WTC11 (cell line): ENCODE measurements around the gene EXOSC7. TPM values are rescaled to one million over a fixed set of nuclear protein-coding genes. Genes with fewer than 3 reads are reported as not detected.

ENCODE experiments used
- ATAC-seq: fragments of 200-7000 bp; cut with Tn5 transposase; 2 replicates; pipeline ENCODE4 v1.10.0; 2021; ENCODE audit warnings: mild to moderate bottlenecking, moderate library complexity
- CTCF ChIA-PET: fragments of 300-600 bp; sonication (Branson Sonifier 250); formaldehyde crosslinking; loops from one replicate; lab custom pipeline; 2021; ENCODE audit warnings: antibody characterized with exemption; lab: Charles Lee
- POLR2A ChIA-PET: fragments of 350-600 bp; sonication (Branson Sonifier 250); formaldehyde crosslinking; loops from one replicate; lab custom pipeline; 2021; ENCODE audit warnings: antibody characterized with exemption; lab: Charles Lee
- DNase-seq: peaks from one replicate; pipeline ENCODE4 v3.0.0; 2021; ENCODE audit warnings: low spot score
- H3K27ac Mint-ChIP-seq: 2 replicates; pipeline ENCODE4 v1.8.0; 2021; ENCODE audit warnings: mixed read lengths
- H3K27me3 Mint-ChIP-seq: 2 replicates; pipeline ENCODE4 v1.8.0; 2021; ENCODE audit warnings: low read depth, mild to moderate bottlenecking, moderate library complexity, mixed read lengths
- H3K36me3 Mint-ChIP-seq: 2 replicates; pipeline ENCODE4 v1.8.0; 2021; ENCODE audit warnings: mixed read lengths
- H3K4me1 Mint-ChIP-seq: 2 replicates; pipeline ENCODE4 v1.8.0; 2022; ENCODE audit warnings: mixed read lengths
- H3K4me3 Mint-ChIP-seq: 2 replicates; pipeline ENCODE4 v1.8.0; 2021; ENCODE audit warnings: mild to moderate bottlenecking, moderate library complexity, mixed read lengths
- H3K9me3 Mint-ChIP-seq: 2 replicates; pipeline ENCODE4 v1.8.0; 2021; ENCODE audit warnings: mixed read lengths
- ATF3 ChIP-seq: sonication (generic); formaldehyde crosslinking; conservative IDR thresholded peaks from 2 replicates; pipeline ENCODE4 v1.8.1; 2022; ENCODE audit warnings: mild to moderate bottlenecking, missing genetic modification reagents
- CDX4 ChIP-seq: fragments of 250-450 bp; sonication (Bioruptor Pico); IDR thresholded peaks from 2 replicates; pipeline ENCODE4 v1.9.0; 2021; ENCODE audit warnings: moderate library complexity, mild to moderate bottlenecking, inconsistent platforms, borderline replicate concordance
- E2F5 ChIP-seq: sonication (generic); formaldehyde crosslinking; IDR thresholded peaks from 2 replicates; pipeline ENCODE4 v1.8.1; 2022; ENCODE audit warnings: mild to moderate bottlenecking, moderate library complexity, missing genetic modification reagents
- ERG ChIP-seq: fragments of 250-450 bp; sonication (Bioruptor Pico); IDR thresholded peaks from 2 replicates; pipeline ENCODE4 v1.8.0; 2021; ENCODE audit warnings: mild to moderate bottlenecking
- FOXK1 ChIP-seq: sonication (generic); formaldehyde crosslinking; IDR thresholded peaks from 2 replicates; pipeline ENCODE4 v1.8.0; 2022; ENCODE audit warnings: mild to moderate bottlenecking, moderate library complexity, missing genetic modification reagents
- FOXP1 ChIP-seq: sonication (generic); formaldehyde crosslinking; IDR thresholded peaks from 2 replicates; pipeline ENCODE4 v1.8.0; 2022; ENCODE audit warnings: missing genetic modification reagents, mild to moderate bottlenecking, moderate library complexity, borderline replicate concordance
- GTF2I ChIP-seq: fragments of 250-450 bp; sonication (Bioruptor Pico); conservative IDR thresholded peaks from 2 replicates; pipeline ENCODE4 v1.4.0; 2021; ENCODE audit warnings: mild to moderate bottlenecking
- JUN ChIP-seq: sonication (generic); formaldehyde crosslinking; IDR thresholded peaks from 2 replicates; pipeline ENCODE4 v1.8.0; 2023; ENCODE audit warnings: mild to moderate bottlenecking, missing genetic modification reagents
- NFYB ChIP-seq: sonication (generic); formaldehyde crosslinking; conservative IDR thresholded peaks from 2 replicates; pipeline ENCODE4 v1.8.0; 2022; ENCODE audit warnings: low read depth, missing genetic modification reagents
- PRDM15 ChIP-seq: sonication (generic); formaldehyde crosslinking; IDR thresholded peaks from 2 replicates; pipeline ENCODE4 v1.8.0; 2022; ENCODE audit warnings: missing genetic modification reagents
- SP1 ChIP-seq: sonication (generic); formaldehyde crosslinking; conservative IDR thresholded peaks from 2 replicates; pipeline ENCODE4 v1.8.1; 2022; ENCODE audit warnings: missing genetic modification reagents
- TCF7 ChIP-seq: sonication (generic); formaldehyde crosslinking; IDR thresholded peaks from 2 replicates; pipeline ENCODE4 v1.8.0; 2022; ENCODE audit warnings: mild to moderate bottlenecking, low read depth, missing genetic modification reagents, moderate library complexity
- TEAD4 ChIP-seq: sonication (generic); formaldehyde crosslinking; IDR thresholded peaks from 2 replicates; pipeline ENCODE4 v1.8.0; 2022; ENCODE audit warnings: mild to moderate bottlenecking, missing genetic modification reagents
- ZNF232 ChIP-seq: sonication (generic); formaldehyde crosslinking; IDR thresholded peaks from 2 replicates; pipeline ENCODE4 v1.8.0; 2022; ENCODE audit warnings: mild to moderate bottlenecking, missing genetic modification reagents
- ZNF263 ChIP-seq: sonication (generic); formaldehyde crosslinking; IDR thresholded peaks from 2 replicates; pipeline ENCODE4 v1.8.1; 2022; ENCODE audit warnings: low read depth, mild to moderate bottlenecking, moderate library complexity, missing genetic modification reagents
- ZNF281 ChIP-seq: sonication (generic); formaldehyde crosslinking; IDR thresholded peaks from 2 replicates; pipeline ENCODE4 v1.8.0; 2023; ENCODE audit warnings: mild to moderate bottlenecking, missing genetic modification reagents
- ZNF317 ChIP-seq: sonication (generic); formaldehyde crosslinking; IDR thresholded peaks from 2 replicates; pipeline ENCODE4 v1.8.1; 2023; ENCODE audit warnings: low read depth, mild to moderate bottlenecking, moderate library complexity, missing genetic modification reagents, borderline replicate concordance
- ZNF512 ChIP-seq: sonication (generic); formaldehyde crosslinking; IDR thresholded peaks from 2 replicates; pipeline ENCODE4 v1.8.1; 2022; ENCODE audit warnings: missing genetic modification reagents, borderline replicate concordance
- total RNA-seq: library from RNA; stranded (reverse); gene quantifications from 3 replicates; pipeline ENCODE4 v1.2.3, GENCODE V29; 2021

The EXOSC7 gene
- total RNA-seq, 1 experiment from 2014 or later = 85.7 TPM

GRCh38 chr3:44981751-44982150 lies 5.7 kb downstream of the EXOSC7 start:
- peaks cover 13% of the 10 kb centered on the region for H3K9me3 Mint-ChIP-seq
- DNase-seq (no peak), ATAC-seq (no peak)
- no peak for TF ChIP-seq TEAD4
- TF ChIP-seq ZNF512 = no peak
- no peak for TF ChIP-seq PRDM15 (CRISPR knock-in tag)
- TF ChIP-seq ERG (CRISPR knock-in tag) = no peak
- TF ChIP-seq FOXK1 (CRISPR knock-in tag) = no peak
- no peak for TF ChIP-seq NFYB (CRISPR knock-in tag)
- no peak for TF ChIP-seq FOXP1 (CRISPR knock-in tag)
- TF ChIP-seq JUN (CRISPR knock-in tag) = no peak
- no peaks in the 10 kb centered on the region for H3K27me3 Mint-ChIP-seq
- peaks cover 29% of the 10 kb centered on the region for H3K36me3 Mint-ChIP-seq
- H3K4me3 Mint-ChIP-seq = no peak overlapping the region
- H3K27ac Mint-ChIP-seq = no peak overlapping the region; the same call in 1 of the 2 replicates
- H3K4me1 Mint-ChIP-seq = peaks cover 14% of the 10 kb centered on the region
- POLR2A ChIA-PET = no interaction called here
- CTCF ChIA-PET = no interaction called here

- Mint-ChIP-seq H3K4me3 (no peak overlapping the region), H3K4me1 (peaks cover 8% of the 10 kb centered on the region), H3K9me3 (peaks cover 18% of the 10 kb centered on the region), H3K27me3 (no peaks in the 10 kb centered on the region), H3K27ac (no peak overlapping the region), H3K36me3 (peaks cover 35% of the 10 kb centered on the region)
- CTCF ChIA-PET = interaction anchor here (1.7 kb wide), 1 partner anchor 10 kb away, joined by 8 read pairs; no protein-coding TSS in a partner anchor
- TF ChIP-seq GTF2I (CRISPR knock-in tag) (no peak), SP1 (CRISPR knock-in tag) (no peak), ZNF281 (CRISPR knock-in tag) (no peak), TCF7 (no peak), CDX4 (CRISPR knock-in tag) (no peak), TEAD4 (no peak), ZNF232 (CRISPR knock-in tag) (no peak), E2F5 (CRISPR knock-in tag) (no peak), ZNF263 (CRISPR knock-in tag) (no peak), ZNF317 (CRISPR knock-in tag) (no peak), ERG (CRISPR knock-in tag) (no peak), ATF3 (CRISPR knock-in tag) (no peak)
- POLR2A ChIA-PET = no interaction called here
- DNase-seq (no peak), ATAC-seq (no peak)
These were observed 6.8 kb downstream of the EXOSC7 start for GRCh38 chr3:44982817-44983216.
